Activated CD8-positive, alpha-beta T cell treated with anti-CD3 and anti-CD28 coated beads, Interleukin-2, amount 10 ng/mL, durations not matched to agents 7 days and 5 days (primary cell): Measurements from ENCODE around the gene SZT2. TPM values are rescaled to one million over a fixed set of nuclear protein-coding genes. Genes with fewer than 3 reads are reported as not detected.
A peak's percentile ranks its signal among the peaks of the same experiment; 100 is the strongest.

Experiments used
- ATAC-seq: fragments of 150-1000 bp; cut with Tn5 transposase; one replicate; pipeline ENCODE4 v1.10.0; 2021; ENCODE audit warnings: moderate library complexity
- CTCF ChIA-PET: fragments of 350-600 bp; sonication (Branson Sonifier 250); formaldehyde crosslinking; loops from one replicate; lab custom pipeline; 2021; ENCODE audit warnings: antibody characterized with exemption; lab: Charles Lee
- POLR2A ChIA-PET: fragments of 350-600 bp; sonication (Branson Sonifier 250); formaldehyde crosslinking; loops from one replicate; lab custom pipeline; 2021; ENCODE audit warnings: antibody characterized with exemption; lab: Charles Lee
- DNase-seq: peaks from one replicate; pipeline ENCODE4 v3.0.0-alpha.2; 2020
- H3K27ac Mint-ChIP-seq: one replicate; pipeline ENCODE4 v1.8.0; 2021; ENCODE audit warnings: mild to moderate bottlenecking, mixed read lengths
- H3K27me3 Mint-ChIP-seq: one replicate; pipeline ENCODE4 v1.8.0; 2021; ENCODE audit warnings: low read depth, mixed read lengths
- H3K36me3 Mint-ChIP-seq: one replicate; pipeline ENCODE4 v1.8.0; 2021; ENCODE audit warnings: low read depth, mixed read lengths
- H3K4me1 Mint-ChIP-seq: one replicate; pipeline ENCODE4 v1.8.0; 2021; ENCODE audit warnings: low read depth, mixed read lengths
- H3K4me3 Mint-ChIP-seq: one replicate; pipeline ENCODE4 v1.8.0; 2021; ENCODE audit warnings: mild to moderate bottlenecking, mixed read lengths
- H3K9me3 Mint-ChIP-seq: one replicate; pipeline ENCODE4 v1.8.0; 2022; ENCODE audit warnings: mixed read lengths; ENCODE audit not compliant: insufficient read depth
- total RNA-seq, 2 experiments: library from RNA; stranded (reverse); gene quantifications; one replicate each; pipeline ENCODE4 v1.2.3, GENCODE V29; 2021

SZT2 gene
- total RNA-seq, 2 experiments from 2014 or later: 57.2 to 58.3 TPM

DNA sequence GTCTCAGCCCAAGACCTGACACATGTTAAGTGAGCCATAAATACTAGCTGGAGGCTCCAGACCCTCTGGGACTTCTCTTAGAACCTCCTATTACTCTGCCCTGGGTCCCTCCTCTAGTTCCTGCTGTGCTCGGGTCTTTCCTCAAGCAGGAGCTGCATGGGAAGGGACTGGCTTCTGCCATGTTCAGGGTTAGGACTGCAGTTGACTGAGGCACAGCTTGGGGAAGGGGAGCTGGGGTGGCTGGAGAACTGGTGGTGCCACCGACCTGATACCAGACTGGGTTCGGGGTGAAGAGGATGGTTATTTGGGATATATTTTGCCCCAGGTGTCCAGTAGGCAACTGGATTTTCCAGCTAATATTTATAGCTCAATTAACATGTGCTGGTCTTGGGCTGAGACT, 48.3 kb downstream of the SZT2 start:
- Mint-ChIP-seq H3K4me1 (no peaks in the 10 kb centered on the region), H3K27ac (no peak overlapping the region), H3K27me3 (no peaks in the 10 kb centered on the region), H3K9me3 (no peaks in the 10 kb centered on the region), H3K4me3 (no peak overlapping the region), H3K36me3 (peaks cover 23% of the 10 kb centered on the region)
- ChIA-PET POLR2A (interaction anchor here (1.6 kb wide), 1 partner anchor 9 kb away, joined by 4 read pairs; no protein-coding TSS in a partner anchor), CTCF (no interaction called here)
- ATAC-seq (no peak), DNase-seq (no peak)

DNA sequence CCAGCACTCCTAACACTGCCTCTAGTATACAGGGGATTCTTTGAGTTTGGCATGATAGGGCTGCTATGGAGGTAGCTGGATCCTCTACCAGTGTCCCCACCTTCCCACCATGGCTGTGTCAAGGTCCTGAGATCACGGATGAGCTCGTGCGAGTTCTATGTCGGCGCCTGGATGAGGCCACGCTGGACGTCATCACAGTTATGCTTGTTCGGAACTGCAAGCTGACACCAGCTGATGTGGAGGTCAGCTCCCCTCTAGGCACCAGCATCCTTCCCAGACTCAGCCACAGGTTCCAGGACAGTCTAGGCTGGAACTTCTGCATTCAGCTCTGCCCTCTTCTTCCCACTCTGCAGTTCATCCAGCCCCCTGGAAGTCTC, 48.9 kb downstream of the SZT2 start:
- Mint-ChIP-seq H3K36me3 (peaks cover 20% of the 10 kb centered on the region), H3K4me1 (no peaks in the 10 kb centered on the region), H3K9me3 (no peaks in the 10 kb centered on the region), H3K27ac (no peak overlapping the region), H3K27me3 (no peaks in the 10 kb centered on the region), H3K4me3 (no peak overlapping the region)
- ATAC-seq (no peak), DNase-seq (no peak)
- CTCF ChIA-PET: no interaction called here
- POLR2A ChIA-PET: interaction anchor here (1.6 kb wide), 1 partner anchor 10 kb away, joined by 4 read pairs; no protein-coding TSS in a partner anchor

DNA sequence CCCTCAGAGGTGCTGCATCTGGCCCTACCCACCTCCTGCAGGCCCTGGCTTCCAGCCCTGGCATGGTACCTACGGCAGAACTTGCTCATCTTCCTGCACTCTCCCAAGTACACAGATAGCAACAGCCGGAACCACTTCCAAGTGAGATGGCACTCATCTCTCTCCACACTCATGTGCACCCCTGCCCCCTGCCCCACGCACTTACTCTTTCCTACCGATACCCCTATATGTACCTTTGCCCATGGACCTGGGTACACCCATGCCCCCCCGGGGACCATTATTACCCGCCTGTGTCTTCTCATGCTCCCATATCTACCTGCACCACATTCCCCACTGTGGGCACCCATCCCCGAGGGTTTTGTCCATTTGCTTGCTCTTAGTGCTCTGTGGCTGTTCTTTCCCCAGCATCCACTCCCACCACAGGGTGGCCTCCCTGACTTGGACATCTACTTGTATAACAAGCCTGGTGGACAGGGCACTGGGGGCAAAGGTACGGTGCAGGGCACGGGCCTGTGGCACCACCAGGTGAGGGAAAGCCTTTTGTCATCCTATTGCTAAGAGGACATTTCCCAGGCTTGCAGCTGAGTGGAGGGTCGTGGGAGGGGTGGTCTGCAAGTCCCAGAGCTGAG, 49.4 kb downstream of the SZT2 start:
- no peak for ATAC-seq
- Mint-ChIP-seq H3K36me3 (peaks cover 20% of the 10 kb centered on the region), H3K27ac (no peak overlapping the region), H3K4me1 (no peaks in the 10 kb centered on the region), H3K9me3 (no peaks in the 10 kb centered on the region), H3K4me3 (no peak overlapping the region), H3K27me3 (no peaks in the 10 kb centered on the region)
- CTCF ChIA-PET: no interaction called here
- POLR2A ChIA-PET: interaction anchor here (1.6 kb wide), 1 partner anchor 10 kb away, joined by 4 read pairs; no protein-coding TSS in a partner anchor
- DNase-seq: no peak

GRCh38 chr1:43439781-43440180, 50.1 kb downstream of the SZT2 start:
- Mint-ChIP-seq H3K9me3 (no peaks in the 10 kb centered on the region), H3K36me3 (peaks cover 21% of the 10 kb centered on the region), H3K4me3 (no peak overlapping the region), H3K4me1 (no peaks in the 10 kb centered on the region), H3K27me3 (no peaks in the 10 kb centered on the region), H3K27ac (no peak overlapping the region)
- no peak for ATAC-seq
- CTCF ChIA-PET: no interaction called here
- DNase-seq: no peak
- POLR2A ChIA-PET: no interaction called here

DNA sequence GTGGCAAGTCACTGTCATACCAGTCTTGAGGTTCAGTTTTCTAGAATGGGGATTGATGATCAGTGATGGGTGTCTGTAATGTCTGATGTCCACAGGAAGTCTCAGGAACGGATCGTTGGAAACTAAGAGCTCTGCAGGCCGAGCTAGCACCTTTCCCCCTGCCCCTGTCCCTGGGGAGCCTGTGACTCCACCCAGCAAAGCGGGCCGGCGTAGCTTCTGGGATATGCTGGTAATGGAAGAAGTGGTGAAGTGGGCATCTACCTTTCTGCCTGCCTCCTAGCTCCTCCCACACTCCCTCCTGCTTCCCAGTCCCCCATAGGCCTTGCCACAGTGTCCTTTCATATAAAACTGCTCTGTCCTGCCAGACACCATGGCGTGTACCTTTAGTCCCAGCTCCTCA, 50.7 kb downstream of the SZT2 start:
- H3K4me1 Mint-ChIP-seq: no peaks in the 10 kb centered on the region
- POLR2A ChIA-PET: no interaction called here
- no peaks in the 10 kb centered on the region for H3K9me3 Mint-ChIP-seq
- no peaks in the 10 kb centered on the region for H3K27me3 Mint-ChIP-seq
- no peak for DNase-seq
- H3K4me3 Mint-ChIP-seq: no peak overlapping the region
- peaks cover 22% of the 10 kb centered on the region for H3K36me3 Mint-ChIP-seq
- no peak for ATAC-seq
- peak overlapping the region; percentile 6 for H3K27ac Mint-ChIP-seq
- CTCF ChIA-PET: no interaction called here

DNA sequence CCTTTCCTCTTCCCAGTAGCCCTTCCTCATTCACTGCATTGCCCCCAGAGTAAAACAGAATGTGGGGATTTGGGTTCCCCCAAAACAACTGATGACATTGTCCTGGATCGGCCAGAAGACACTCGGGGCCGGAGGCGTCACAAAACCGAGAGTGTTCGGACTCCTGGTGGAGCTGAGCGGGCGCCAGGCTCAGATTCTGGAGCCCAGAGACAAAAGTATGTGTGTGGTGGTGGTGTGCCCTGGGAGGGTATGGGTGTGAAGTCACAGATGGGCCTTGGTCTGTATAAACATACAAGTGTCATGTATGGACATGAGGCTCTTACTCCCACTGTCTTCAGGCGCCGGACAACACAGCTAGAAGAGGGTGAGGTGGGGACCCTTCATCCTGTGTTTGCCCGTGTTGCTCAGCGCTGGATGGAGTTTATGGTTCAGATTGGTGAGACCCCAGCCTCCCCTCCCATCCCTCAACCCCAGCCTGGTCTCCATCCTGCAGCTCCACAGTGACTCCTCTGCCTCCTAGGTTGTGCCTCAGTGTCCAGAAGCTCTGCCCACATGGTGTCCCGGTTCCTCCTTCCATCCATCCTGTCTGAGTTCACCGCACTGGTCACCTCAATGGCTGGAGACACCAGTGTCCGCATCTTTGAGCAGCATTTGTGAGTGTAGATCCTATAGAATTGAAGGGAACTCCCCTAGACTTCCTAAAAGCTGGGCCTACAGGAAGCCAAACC, 51.6 kb downstream of the SZT2 start:
- POLR2A ChIA-PET: interaction anchor here (0.6 kb wide), 1 partner anchor 14 kb away, joined by 3 read pairs; no protein-coding TSS in a partner anchor

DNA sequence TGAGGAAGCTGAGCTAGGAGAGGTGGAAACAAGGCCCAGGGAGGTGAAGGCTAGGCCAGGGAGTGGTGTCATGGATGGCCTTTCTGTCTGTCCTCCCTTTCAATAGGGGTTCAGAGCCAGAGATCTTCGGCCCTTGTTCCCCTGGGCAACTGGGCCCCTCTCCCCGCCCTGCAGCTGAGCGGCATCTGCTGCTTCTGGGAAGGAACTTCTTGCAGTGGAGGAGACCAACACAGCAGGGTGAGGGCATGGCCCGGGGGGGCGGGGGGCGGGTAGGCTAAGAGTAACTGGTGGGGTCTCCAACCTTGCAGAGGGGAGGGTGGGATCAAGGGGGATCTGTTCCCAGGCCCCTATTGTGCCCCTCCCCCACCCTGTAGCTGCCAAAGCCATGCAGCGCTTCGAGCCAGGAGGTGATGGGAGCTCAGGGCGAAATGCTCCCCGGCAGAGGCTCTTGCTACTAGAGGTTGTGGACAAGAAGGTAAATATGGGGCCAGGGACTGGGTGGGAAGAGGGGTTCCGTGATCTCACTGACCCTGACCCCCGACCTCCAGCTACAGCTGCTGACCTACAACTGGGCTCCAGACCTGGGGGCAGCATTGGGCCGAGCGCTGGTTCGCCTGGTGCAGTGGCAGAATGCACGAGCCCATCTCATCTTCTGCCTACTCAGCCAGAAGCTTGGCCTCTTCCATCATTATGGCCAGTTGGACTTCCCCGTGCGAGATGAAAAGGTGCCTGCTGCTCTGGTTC, 52.4 kb downstream of the SZT2 start:
- no peak for DNase-seq
- POLR2A ChIA-PET: interaction anchor here (0.6 to 1.0 kb wide), 2 partner anchors 12 to 15 kb away, joined by 3 to 4 read pairs; partner anchors contain the start of gene HYI
- CTCF ChIA-PET: interaction anchor here (0.7 kb wide), 1 partner anchor 215 kb away, joined by 3 read pairs; no protein-coding TSS in a partner anchor

More for the DNA sequence above, 51.6 kb downstream of the SZT2 start:
- CTCF ChIA-PET: no interaction called here
- no peaks in the 10 kb centered on the region for H3K27me3 Mint-ChIP-seq
- peaks cover 24% of the 10 kb centered on the region for H3K36me3 Mint-ChIP-seq
- no peak for DNase-seq
- no peak for ATAC-seq
- H3K4me1 Mint-ChIP-seq: no peaks in the 10 kb centered on the region
- no peak overlapping the region for H3K4me3 Mint-ChIP-seq
- H3K27ac Mint-ChIP-seq: peak overlapping the region; percentile 6
- H3K9me3 Mint-ChIP-seq: no peaks in the 10 kb centered on the region

DNA sequence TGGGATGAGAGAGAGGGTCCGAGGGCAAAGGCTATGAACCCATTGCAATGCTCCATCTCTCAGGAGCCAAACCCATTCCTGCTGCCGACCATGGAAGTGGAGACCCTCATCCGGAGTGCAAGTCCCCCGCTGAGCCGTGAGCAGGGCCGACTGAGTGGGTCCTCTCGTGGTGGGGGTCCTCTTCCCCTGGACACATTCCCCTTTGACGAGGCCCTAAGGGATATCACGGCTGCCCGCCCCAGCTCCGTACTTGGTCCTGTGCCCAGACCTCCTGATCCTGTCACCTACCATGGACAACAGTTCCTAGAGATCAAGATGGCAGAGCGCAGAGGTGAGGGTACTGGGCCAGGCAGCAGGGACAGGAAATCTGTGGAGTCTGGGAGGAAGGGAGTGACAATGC, 53.1 kb downstream of the SZT2 start:
- DNase-seq: no peak
- Mint-ChIP-seq H3K9me3 (no peaks in the 10 kb centered on the region), H3K4me1 (no peaks in the 10 kb centered on the region), H3K4me3 (no peak overlapping the region), H3K27ac (no peak overlapping the region), H3K27me3 (no peaks in the 10 kb centered on the region), H3K36me3 (peaks cover 36% of the 10 kb centered on the region)
- ChIA-PET CTCF (interaction anchor here (0.7 kb wide), 1 partner anchor 216 kb away, joined by 3 read pairs; no protein-coding TSS in a partner anchor), POLR2A (interaction anchor here (1.0 kb wide), 1 partner anchor 11 kb away, joined by 4 read pairs; the partner anchor contains the start of gene HYI)
- no peak for ATAC-seq

More for the DNA sequence above, 52.4 kb downstream of the SZT2 start:
- Mint-ChIP-seq H3K36me3 (peaks cover 29% of the 10 kb centered on the region), H3K4me1 (no peaks in the 10 kb centered on the region), H3K4me3 (no peak overlapping the region), H3K27me3 (no peaks in the 10 kb centered on the region), H3K9me3 (no peaks in the 10 kb centered on the region), H3K27ac (no peak overlapping the region)
- no peak for ATAC-seq

- peaks cover 38% of the 10 kb centered on the region for H3K36me3 Mint-ChIP-seq
- no peak for DNase-seq
- H3K4me1 Mint-ChIP-seq: no peaks in the 10 kb centered on the region
- no peaks in the 10 kb centered on the region for H3K9me3 Mint-ChIP-seq
- ChIA-PET POLR2A (interaction anchor here (1.0 kb wide), 1 partner anchor 11 kb away, joined by 4 read pairs; the partner anchor contains the start of gene HYI), CTCF (interaction anchor here (0.7 kb wide), 1 partner anchor 216 kb away, joined by 3 read pairs; no protein-coding TSS in a partner anchor)
- H3K27me3 Mint-ChIP-seq: no peaks in the 10 kb centered on the region
- H3K27ac Mint-ChIP-seq: no peak overlapping the region
- no peak for ATAC-seq
- no peak overlapping the region for H3K4me3 Mint-ChIP-seq
Measured at GRCh38 chr1:43443197-43443946, 53.7 kb downstream of the SZT2 start.

DNA sequence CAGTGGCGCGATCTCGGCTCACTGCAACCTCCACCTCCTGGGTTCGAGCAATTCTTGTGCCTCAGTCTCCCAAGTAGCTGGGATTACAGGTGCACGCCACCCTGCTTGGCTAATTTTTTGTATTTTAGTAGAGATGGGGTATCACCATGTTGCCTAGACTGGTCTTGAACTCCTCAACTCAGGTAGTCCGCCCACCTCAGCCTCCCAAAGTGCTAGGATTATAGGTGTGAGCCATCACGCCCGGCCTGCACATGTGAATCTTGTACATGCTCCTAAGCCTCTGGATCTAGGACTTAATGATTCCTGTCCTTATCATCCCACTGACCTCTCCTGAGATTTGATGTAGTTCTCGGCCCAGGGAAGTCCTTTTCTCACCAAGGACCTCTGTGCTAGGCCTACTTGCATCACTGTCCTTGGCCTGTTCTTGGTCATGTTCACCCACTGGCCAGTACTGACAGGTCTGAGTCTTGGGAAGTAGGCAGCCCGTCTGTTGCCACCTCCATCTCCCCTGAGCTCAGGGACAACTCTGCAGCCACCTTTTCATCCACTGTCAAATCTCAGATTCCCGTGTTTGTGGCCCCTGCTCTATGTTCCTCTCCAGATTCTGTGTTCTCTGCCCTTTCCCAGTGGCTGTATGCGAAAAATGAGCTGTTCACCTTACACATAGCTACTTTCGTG, 54.6 kb downstream of the SZT2 start:
- Mint-ChIP-seq H3K9me3 (no peaks in the 10 kb centered on the region), H3K4me3 (no peak overlapping the region), H3K36me3 (peaks cover 41% of the 10 kb centered on the region), H3K27ac (peak overlapping the region; percentile 9), H3K4me1 (no peaks in the 10 kb centered on the region), H3K27me3 (no peaks in the 10 kb centered on the region)
- ATAC-seq (no peak), DNase-seq (no peak)
- CTCF ChIA-PET: no interaction called here
- POLR2A ChIA-PET: no interaction called here

GRCh38 chr1:43444836-43445235, 55.1 kb downstream of the SZT2 start:
- ChIA-PET CTCF (no interaction called here), POLR2A (no interaction called here)
- H3K27me3 Mint-ChIP-seq: no peaks in the 10 kb centered on the region
- DNase-seq: no peak
- H3K9me3 Mint-ChIP-seq: no peaks in the 10 kb centered on the region
- no peak for ATAC-seq
- H3K27ac Mint-ChIP-seq: peak overlapping the region; percentile 9
- no peaks in the 10 kb centered on the region for H3K4me1 Mint-ChIP-seq
- H3K4me3 Mint-ChIP-seq: no peak overlapping the region
- H3K36me3 Mint-ChIP-seq: peaks cover 41% of the 10 kb centered on the region
